ENCODE results near the gene VPS26C.
"Not testable (repeated sequence)": the region's sequence is repeated elsewhere in the genome, so short reads cannot be mapped to it uniquely, and the experiment has no call there.

Gene VPS26C

GRCh38 chr21:37230632-37231248 is 36.4 kb downstream of the VPS26C start:
- DNase-seq (ENCODE audit: low read depth): no peak

GRCh38 chr21:37228003-37228400 is 39.1 kb downstream of the VPS26C start:
- no peak for DNase-seq (ENCODE audit: low read depth)

GRCh38 chr21:37227071-37228002 is 39.8 kb downstream of the VPS26C start:
- no peak for DNase-seq (ENCODE audit: low read depth)

GRCh38 chr21:37226041-37226920 is 40.9 kb downstream of the VPS26C start:
- no peak for DNase-seq (ENCODE audit: low read depth)

GRCh38 chr21:37224861-37225839 is 42.0 kb downstream of the VPS26C start:
- DNase-seq (ENCODE audit: low read depth): peak; percentile 26

GRCh38 chr21:37223804-37224345 is 43.3 kb downstream of the VPS26C start:
- DNase-seq (ENCODE audit: low read depth): no peak

GRCh38 chr21:37222248-37222647 is 44.9 kb downstream of the VPS26C start:
- not testable (repeated sequence) for DNase-seq (ENCODE audit: low read depth)

- peak; percentile 96 for DNase-seq (ENCODE audit: low read depth)
Measured at GRCh38 chr21:37220981-37221664, 46.0 kb downstream of the VPS26C start.

GRCh38 chr21:37220433-37220980 is 46.6 kb downstream of the VPS26C start:
- no peak for DNase-seq (ENCODE audit: low read depth)

GRCh38 chr21:37219761-37220432 is 47.2 kb downstream of the VPS26C start:
- DNase-seq (ENCODE audit: low read depth): no peak

GRCh38 chr21:37214952-37215351 is 52.2 kb downstream of the VPS26C start:
- no peak for DNase-seq (ENCODE audit: low read depth)

- DNase-seq (ENCODE audit: low read depth): no peak
Measured at GRCh38 chr21:37210799-37211198, 56.3 kb downstream of the VPS26C start.

GRCh38 chr21:37210130-37210529 is 57.0 kb downstream of the VPS26C start:
- DNase-seq (ENCODE audit: low read depth): no peak

GRCh38 chr21:37208741-37209225 is 58.4 kb downstream of the VPS26C start:
- no peak for DNase-seq (ENCODE audit: low read depth)

GRCh38 chr21:37208056-37208721 is 58.9 kb downstream of the VPS26C start:
- DNase-seq (ENCODE audit: low read depth): no peak

GRCh38 chr21:37207441-37208009 is 59.6 kb downstream of the VPS26C start:
- DNase-seq (ENCODE audit: low read depth): no peak

GRCh38 chr21:37206496-37206895 is 60.6 kb downstream of the VPS26C start:
- DNase-seq (ENCODE audit: low read depth): no peak

GRCh38 chr21:37204580-37204979 is 62.6 kb downstream of the VPS26C start:
- no peak for DNase-seq (ENCODE audit: low read depth)
